Ecto neural progenitor cell (in vitro differentiated cells): ENCODE data around the gene PHPT1.
"Not testable (repeated sequence)": the region's sequence is repeated elsewhere in the genome, so short reads cannot be mapped to it uniquely, and the experiment has no call there.

Experiments
- DNase-seq: peaks from one replicate; pipeline ENCODE4 v3.0.0-alpha.2; 2018; ENCODE audit warnings: low spot score

Gene PHPT1

GRCh38 chr9:136849038-136849959, at the start of gene PHPT1:
PHPT1 (plus strand) TSS chr9:136849409; CDS start chr9:136849431, 22 bp downstream.
- DNase-seq = peak; percentile 99

GRCh38 chr9:136799854-136800657, 49.2 kb upstream of the PHPT1 start:
- peak; percentile 96 for DNase-seq

- no peak for DNase-seq
These were observed 46.9 kb upstream of the PHPT1 start for GRCh38 chr9:136802321-136802720.

GRCh38 chr9:136803009-136803550, 46.1 kb upstream of the PHPT1 start:
- not testable (repeated sequence) for DNase-seq

GRCh38 chr9:136803551-136804508, 45.4 kb upstream of the PHPT1 start:
- peak; percentile 47 for DNase-seq

- peak; percentile 44 for DNase-seq
These were observed 44.6 kb upstream of the PHPT1 start for GRCh38 chr9:136804509-136805206.

GRCh38 chr9:136805207-136805740, 43.9 kb upstream of the PHPT1 start:
- DNase-seq = no peak

GRCh38 chr9:136806067-136806466, 43.1 kb upstream of the PHPT1 start:
- peak; percentile 44 for DNase-seq

GRCh38 chr9:136806631-136807201, 42.5 kb upstream of the PHPT1 start:
- no peak for DNase-seq

GRCh38 chr9:136807281-136808074, 41.7 kb upstream of the PHPT1 start, which contains the start of gene RABL6:
RABL6 (plus strand) TSS chr9:136807948; CDS start chr9:136808197, 249 bp downstream.
- peak; percentile 85 for DNase-seq

- DNase-seq = peak; percentile 70
These were observed 41.0 kb upstream of the PHPT1 start for GRCh38 chr9:136808075-136808805.

- DNase-seq = no peak
These were observed 40.4 kb upstream of the PHPT1 start for GRCh38 chr9:136808806-136809158.

- DNase-seq = no peak
These were observed 34.3 kb upstream of the PHPT1 start for GRCh38 chr9:136814725-136815421.

- no peak for DNase-seq
These were observed 33.8 kb upstream of the PHPT1 start for GRCh38 chr9:136815422-136815782.

- DNase-seq = peak; percentile 69
These were observed 28.0 kb upstream of the PHPT1 start for GRCh38 chr9:136820971-136821825.

- DNase-seq = no peak
These were observed 27.2 kb upstream of the PHPT1 start for GRCh38 chr9:136821826-136822544.
